22Rv1 (cell line): ENCODE data around the gene TMCO4.

Experiments
- ZFX ChIP-seq: fragments of 450-650 bp; IDR thresholded peaks from 2 replicates; pipeline ENCODE4 v1.6.1; 2017; ENCODE audit warnings: antibody characterized with exemption, borderline replicate concordance
- TF ChIP-seq, protein P1 (sequence below): fragments of 450-650 bp; IDR thresholded peaks from 2 replicates; pipeline ENCODE4 v1.5.1; 2017; ENCODE audit warnings: mild to moderate bottlenecking

DNA sequence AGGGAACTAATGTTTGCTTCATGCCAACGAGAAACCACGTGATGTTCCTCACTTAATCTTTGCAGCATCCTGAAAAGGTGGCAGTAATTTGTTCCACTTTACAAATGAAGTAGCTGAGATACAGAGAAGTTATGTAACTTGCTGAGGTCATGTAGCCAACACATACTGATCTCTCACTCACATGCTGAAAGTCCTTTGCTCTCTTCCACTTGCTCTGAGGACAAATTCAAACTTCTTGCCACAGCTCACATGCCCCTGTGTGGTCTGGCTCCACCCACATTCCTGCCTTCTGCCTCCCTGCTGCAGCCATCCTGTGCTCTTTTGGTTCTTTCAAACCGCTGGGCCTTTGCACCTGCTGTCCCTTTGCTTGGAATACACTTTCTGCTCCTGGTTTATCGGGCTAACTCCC lies 55.4 kb downstream of the TMCO4 start:
- TF ChIP-seq, protein P1, sequence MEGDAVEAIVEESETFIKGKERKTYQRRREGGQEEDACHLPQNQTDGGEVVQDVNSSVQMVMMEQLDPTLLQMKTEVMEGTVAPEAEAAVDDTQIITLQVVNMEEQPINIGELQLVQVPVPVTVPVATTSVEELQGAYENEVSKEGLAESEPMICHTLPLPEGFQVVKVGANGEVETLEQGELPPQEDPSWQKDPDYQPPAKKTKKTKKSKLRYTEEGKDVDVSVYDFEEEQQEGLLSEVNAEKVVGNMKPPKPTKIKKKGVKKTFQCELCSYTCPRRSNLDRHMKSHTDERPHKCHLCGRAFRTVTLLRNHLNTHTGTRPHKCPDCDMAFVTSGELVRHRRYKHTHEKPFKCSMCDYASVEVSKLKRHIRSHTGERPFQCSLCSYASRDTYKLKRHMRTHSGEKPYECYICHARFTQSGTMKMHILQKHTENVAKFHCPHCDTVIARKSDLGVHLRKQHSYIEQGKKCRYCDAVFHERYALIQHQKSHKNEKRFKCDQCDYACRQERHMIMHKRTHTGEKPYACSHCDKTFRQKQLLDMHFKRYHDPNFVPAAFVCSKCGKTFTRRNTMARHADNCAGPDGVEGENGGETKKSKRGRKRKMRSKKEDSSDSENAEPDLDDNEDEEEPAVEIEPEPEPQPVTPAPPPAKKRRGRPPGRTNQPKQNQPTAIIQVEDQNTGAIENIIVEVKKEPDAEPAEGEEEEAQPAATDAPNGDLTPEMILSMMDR, result no peak
- no peak for TF ChIP-seq ZFX
